Suprapubic skin (tissue), 4 donors: ENCODE data around the gene CENPO. TPM values are rescaled to one million over a fixed set of nuclear protein-coding genes. Genes with fewer than 3 reads are reported as not detected.

Source experiments
- DNase-seq, 2 donors: peaks; one replicate each; pipeline ENCODE4 v3.0.0-alpha.2; 2019; ENCODE audit warnings: low spot score in 2 of 2
- H3K27ac ChIP-seq: fragments of 200-600 bp; sonication (generic); one replicate; pipeline ENCODE4 v1.5.1; 2019
- H3K27me3 ChIP-seq: fragments of 200-600 bp; sonication (generic); one replicate; pipeline ENCODE4 v1.5.1; 2019
- H3K36me3 ChIP-seq: fragments of 200-600 bp; sonication (generic); one replicate; pipeline ENCODE4 v1.5.1; 2019
- H3K4me1 ChIP-seq: fragments of 200-600 bp; sonication (generic); one replicate; pipeline ENCODE4 v1.5.1; 2019
- H3K4me3 ChIP-seq: fragments of 200-600 bp; sonication (generic); one replicate; pipeline ENCODE4 v1.5.1; 2019; ENCODE audit warnings: mild to moderate bottlenecking
- H3K9me3 ChIP-seq: fragments of 200-600 bp; sonication (generic); one replicate; pipeline ENCODE4 v1.5.1; 2019
- EP300 ChIP-seq: sonication (generic); formaldehyde crosslinking; IDR thresholded peaks from one replicate; pipeline ENCODE4 v1.6.1; 2017; ENCODE audit warnings: antibody characterized with exemption
- POLR2A ChIP-seq, 2 donors: fragments of 450-650 bp; IDR thresholded peaks; one replicate each; pipeline ENCODE4 v1.6.1; 2017; ENCODE audit warnings: antibody characterized with exemption in 2 of 2, mild to moderate bottlenecking in 2 of 2, moderate library complexity in 2 of 2
- POLR2AphosphoS5 ChIP-seq, 3 donors: sonication (generic); formaldehyde crosslinking; IDR thresholded peaks; one replicate each; pipeline ENCODE4 v1.6.1; 2017; ENCODE audit warnings: antibody characterized with exemption in 3 of 3
- WGBS: methylation state at CpG from one replicate; pipeline ENCODE4 v1.1.5; 2018; 5-methylcytosine and 5-hydroxymethylcytosine counted together
- total RNA-seq, 4 donors: library from RNA; depleted of rRNA; stranded (reverse); fragments of >200 nt; gene quantifications; one replicate each; pipeline ENCODE4 v1.1.0, GENCODE V29; 2016
- TF ChIP-seq, protein P1 (sequence below), 2 donors: fragments of 200-600 bp in 1 of 2; fragments of 450-650 bp in 1 of 2; sonication (generic) in 1 of 2; IDR thresholded peaks; one replicate each; pipeline ENCODE4 v1.5.1; 2016 to 2019; ENCODE audit warnings: antibody characterized with exemption in 2 of 2, mild to moderate bottlenecking in 1 of 2, moderate library complexity in 1 of 2

Gene CENPO
- total RNA-seq, 4 donors from 2014 or later = 3.5 to 12.2 (median 7.7) TPM

DNA sequence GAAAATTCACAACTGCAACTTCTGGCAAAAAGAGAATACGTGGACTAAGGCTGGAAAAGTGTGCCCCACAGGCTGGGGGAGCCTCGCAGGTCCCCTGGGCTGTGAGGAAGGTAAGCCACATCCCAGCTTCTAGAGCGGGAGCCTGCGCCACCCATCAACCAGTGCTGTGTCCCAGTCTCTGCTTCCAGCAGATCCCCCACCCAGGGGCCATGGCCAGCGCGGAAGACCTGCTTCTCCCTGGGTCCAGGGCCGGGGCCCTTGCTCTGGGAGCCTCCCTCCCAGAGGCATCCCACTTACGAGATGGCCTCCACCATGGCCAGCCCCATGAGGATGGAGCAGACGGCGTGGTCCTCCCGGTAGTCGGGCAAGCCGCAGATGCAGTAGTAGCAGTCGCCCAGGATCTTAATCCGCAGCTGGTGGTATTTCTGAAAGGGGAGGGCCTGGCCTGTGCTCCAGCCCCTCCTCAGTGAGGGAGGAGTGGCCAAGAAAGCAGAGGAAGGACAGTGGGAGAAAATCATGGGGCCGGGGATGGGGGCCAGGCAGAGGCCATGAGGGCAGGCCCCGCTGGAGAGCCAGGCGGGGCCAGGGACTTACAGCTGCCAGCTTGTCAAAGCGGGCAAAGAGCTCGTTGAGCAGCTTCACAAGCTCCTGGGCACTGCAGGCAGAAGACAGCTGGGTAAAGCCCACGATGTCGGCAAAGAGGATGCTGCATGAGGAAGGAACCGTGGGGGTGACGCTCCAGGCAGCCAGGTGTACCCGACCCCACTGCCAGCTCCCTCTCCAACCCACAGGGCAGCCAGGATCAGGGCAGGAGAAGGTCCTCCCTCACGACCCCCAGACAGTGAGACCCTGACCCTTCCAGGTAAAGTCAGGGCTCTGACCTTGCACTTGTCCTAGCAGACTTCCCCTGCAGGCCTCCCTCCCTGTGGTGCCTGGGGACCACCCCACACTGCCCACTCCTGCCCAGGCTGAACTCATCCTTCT lies 48.0 kb downstream of the CENPO start:
- Histone ChIP-seq H3K9me3 (no peaks in the 10 kb centered on the region), H3K36me3 (peaks cover 47% of the 10 kb centered on the region), H3K4me1 (no peaks in the 10 kb centered on the region), H3K27me3 (no peaks in the 10 kb centered on the region), H3K27ac (no peak overlapping the region), H3K4me3 (no peak overlapping the region)
- TF ChIP-seq POLR2AphosphoS5 (IDR thresholded peaks at IDR 0.05) (no peak), EP300 (no peak), POLR2A (IDR thresholded peaks at IDR 0.05) (no peak)
- TF ChIP-seq, protein P1, sequence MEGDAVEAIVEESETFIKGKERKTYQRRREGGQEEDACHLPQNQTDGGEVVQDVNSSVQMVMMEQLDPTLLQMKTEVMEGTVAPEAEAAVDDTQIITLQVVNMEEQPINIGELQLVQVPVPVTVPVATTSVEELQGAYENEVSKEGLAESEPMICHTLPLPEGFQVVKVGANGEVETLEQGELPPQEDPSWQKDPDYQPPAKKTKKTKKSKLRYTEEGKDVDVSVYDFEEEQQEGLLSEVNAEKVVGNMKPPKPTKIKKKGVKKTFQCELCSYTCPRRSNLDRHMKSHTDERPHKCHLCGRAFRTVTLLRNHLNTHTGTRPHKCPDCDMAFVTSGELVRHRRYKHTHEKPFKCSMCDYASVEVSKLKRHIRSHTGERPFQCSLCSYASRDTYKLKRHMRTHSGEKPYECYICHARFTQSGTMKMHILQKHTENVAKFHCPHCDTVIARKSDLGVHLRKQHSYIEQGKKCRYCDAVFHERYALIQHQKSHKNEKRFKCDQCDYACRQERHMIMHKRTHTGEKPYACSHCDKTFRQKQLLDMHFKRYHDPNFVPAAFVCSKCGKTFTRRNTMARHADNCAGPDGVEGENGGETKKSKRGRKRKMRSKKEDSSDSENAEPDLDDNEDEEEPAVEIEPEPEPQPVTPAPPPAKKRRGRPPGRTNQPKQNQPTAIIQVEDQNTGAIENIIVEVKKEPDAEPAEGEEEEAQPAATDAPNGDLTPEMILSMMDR (IDR thresholded peaks at IDR 0.05) = no peak
- WGBS = 85% methylated on average over 20 of the region's 26 CpGs
- DNase-seq = no peak

DNA sequence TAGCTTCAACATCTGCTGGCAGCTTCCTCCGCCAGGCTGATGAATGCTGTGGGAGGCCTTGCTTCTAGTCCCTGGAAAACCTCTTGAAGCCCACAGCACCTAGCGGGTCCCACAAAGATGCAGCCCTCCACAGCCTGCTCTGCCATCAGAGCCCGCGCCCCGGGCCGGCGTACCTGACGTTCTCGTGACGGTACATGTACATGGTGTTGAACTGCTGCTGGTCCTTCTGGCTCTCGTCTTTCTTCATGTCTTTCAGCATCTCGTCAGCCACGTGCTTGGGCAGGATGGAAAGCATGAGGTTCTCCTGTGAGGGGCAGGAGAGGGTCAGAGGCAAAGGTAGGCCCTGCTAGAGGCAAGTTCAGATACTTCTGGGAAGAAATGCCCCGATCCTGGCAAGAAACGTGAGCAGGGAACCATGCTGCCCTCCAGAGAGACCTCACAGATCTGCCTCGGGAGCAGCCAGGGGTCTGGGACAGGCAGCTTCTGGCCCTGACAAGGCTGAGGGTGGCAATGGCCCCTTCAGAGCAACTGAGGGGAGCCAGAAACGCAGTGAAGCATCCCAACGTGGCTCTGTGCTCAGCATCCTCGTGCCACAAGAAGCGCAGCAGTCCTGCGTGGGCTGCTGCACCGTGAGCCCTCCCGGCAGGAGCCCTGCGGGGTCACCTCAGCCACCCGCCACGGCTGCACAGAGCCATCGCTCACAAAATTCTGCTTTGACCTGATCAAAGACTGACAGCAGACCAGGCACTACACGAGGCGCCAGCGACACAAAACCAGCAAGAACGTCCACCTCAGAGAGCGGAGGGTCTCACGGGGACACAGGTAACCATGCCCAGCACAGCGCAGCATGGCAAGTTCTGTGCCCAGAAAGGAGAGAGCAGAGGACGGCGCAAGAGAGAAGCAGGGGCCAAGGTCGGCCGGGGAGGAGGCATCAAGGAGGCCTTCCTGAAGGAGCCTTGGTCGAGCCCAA lies 49.1 kb downstream of the CENPO start:
- Histone ChIP-seq H3K4me3 (no peak overlapping the region), H3K27me3 (no peaks in the 10 kb centered on the region), H3K27ac (no peak overlapping the region), H3K36me3 (peaks cover 35% of the 10 kb centered on the region), H3K4me1 (no peaks in the 10 kb centered on the region), H3K9me3 (no peaks in the 10 kb centered on the region)
- no peak for DNase-seq
- 95% methylated on average over 37 of the region's 39 CpGs for WGBS
- TF ChIP-seq POLR2AphosphoS5 (IDR thresholded peaks at IDR 0.05) (no peak), EP300 (no peak), POLR2A (IDR thresholded peaks at IDR 0.05) (no peak)
- TF ChIP-seq, protein P1 (IDR thresholded peaks at IDR 0.05) = no peak

DNA sequence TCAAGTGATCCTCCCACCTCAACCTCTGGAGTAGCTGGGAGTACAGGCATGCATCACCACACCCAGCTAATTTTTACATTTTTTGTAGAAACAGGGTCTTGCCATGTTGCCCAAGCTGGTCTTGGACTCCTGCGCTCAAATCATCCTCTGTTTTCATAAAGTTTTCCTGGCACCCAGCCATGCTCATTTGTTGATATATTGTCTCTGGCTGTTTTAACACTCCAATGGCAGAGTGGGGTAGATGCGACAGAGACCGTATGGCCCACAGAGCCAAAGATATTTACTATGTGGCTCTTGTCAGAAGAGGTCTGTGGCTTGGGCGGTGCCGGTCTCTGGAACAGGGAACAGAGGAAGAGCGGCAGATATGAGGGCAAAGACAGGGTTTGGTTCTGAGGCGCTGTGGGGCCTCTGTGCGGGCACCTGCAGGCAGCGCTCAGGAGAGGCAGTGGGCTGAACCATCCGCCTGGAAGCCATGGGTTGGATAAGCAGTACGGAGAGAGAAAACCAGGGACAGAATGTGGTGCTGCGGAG lies 50.2 kb downstream of the CENPO start:
- Histone ChIP-seq H3K9me3 (no peaks in the 10 kb centered on the region), H3K4me1 (no peaks in the 10 kb centered on the region), H3K36me3 (peaks cover 26% of the 10 kb centered on the region), H3K4me3 (no peak overlapping the region), H3K27ac (no peak overlapping the region), H3K27me3 (no peaks in the 10 kb centered on the region)
- DNase-seq = no peak
- 89% methylated on average over 12 of the region's 12 CpGs for WGBS
- TF ChIP-seq, protein P1 (IDR thresholded peaks at IDR 0.05) = no peak
- no peak for TF ChIP-seq POLR2A (IDR thresholded peaks at IDR 0.05)
- TF ChIP-seq EP300 = no peak
- TF ChIP-seq POLR2AphosphoS5 (IDR thresholded peaks at IDR 0.05) = no peak

DNA sequence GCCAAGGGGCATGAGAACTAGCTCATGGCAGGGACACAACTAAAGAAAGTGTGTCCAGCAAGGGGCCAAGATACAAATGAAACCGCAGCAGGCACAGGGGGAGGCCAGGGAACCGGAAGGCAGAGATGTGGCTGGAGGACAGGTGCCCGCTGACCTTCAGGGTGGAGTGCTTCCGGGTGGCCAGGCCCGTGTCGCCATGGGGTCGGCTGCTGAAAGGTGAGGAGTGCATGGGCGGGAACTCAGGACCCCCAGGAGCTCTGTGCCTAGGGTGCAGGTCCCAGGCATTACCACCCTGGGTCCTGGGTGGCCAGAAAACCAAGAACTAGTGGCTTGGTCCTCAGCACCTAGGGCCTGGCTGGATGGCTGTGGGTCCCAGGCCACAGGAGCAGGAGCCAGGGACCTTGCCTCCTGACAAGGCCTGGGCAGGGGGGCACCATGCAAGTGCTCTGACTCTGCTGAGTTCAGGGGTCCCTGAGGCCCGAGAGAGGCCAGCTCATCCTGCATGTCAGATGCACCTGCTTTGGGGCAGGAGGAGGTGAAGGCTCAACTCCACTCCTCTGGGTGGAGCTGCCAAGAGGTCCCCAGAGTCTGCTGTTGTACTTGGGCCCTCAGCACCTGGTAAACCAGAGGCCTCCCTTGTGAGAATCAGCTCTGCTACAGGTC lies 50.9 kb downstream of the CENPO start:
- no peak for DNase-seq
- Histone ChIP-seq H3K36me3 (peaks cover 24% of the 10 kb centered on the region), H3K27me3 (no peaks in the 10 kb centered on the region), H3K27ac (no peak overlapping the region), H3K4me1 (no peaks in the 10 kb centered on the region), H3K4me3 (no peak overlapping the region), H3K9me3 (no peaks in the 10 kb centered on the region)
- TF ChIP-seq, protein P1 (IDR thresholded peaks at IDR 0.05) = no peak
- WGBS = 92% methylated on average over 8 of the region's 9 CpGs
